Colon (tissue), 2 donors: ENCODE data around the gene ARFGEF2.
"Not testable (repeated sequence)": the region's sequence is repeated elsewhere in the genome, so short reads cannot be mapped to it uniquely, and the experiment has no call there.

Experiments
- FAIRE-seq: peaks from 2 replicates; lab custom pipeline; 2012; peaks lifted over from hg19 to GRCh38; lab: Jason Lieb, UNC
- donor health status: control.
- donor health status: control.

Gene ARFGEF2

GRCh38 chr20:48956052-48956451, 34.5 kb downstream of the ARFGEF2 start:
- no peak for FAIRE-seq

GRCh38 chr20:48957053-48957481, 35.6 kb downstream of the ARFGEF2 start:
- no peak for FAIRE-seq

- no peak for FAIRE-seq
Observed at GRCh38 chr20:48957533-48957932, 36.0 kb downstream of the ARFGEF2 start.

GRCh38 chr20:48958743-48959142, 37.2 kb downstream of the ARFGEF2 start:
- FAIRE-seq = no peak

- no peak for FAIRE-seq
Observed at GRCh38 chr20:48959899-48960550, 38.5 kb downstream of the ARFGEF2 start.

GRCh38 chr20:48962421-48962820, 40.9 kb downstream of the ARFGEF2 start:
- no peak for FAIRE-seq

- no peak for FAIRE-seq
Observed at GRCh38 chr20:48962976-48963771, 41.7 kb downstream of the ARFGEF2 start.

- no peak for FAIRE-seq
Observed at GRCh38 chr20:48965189-48965910, 43.8 kb downstream of the ARFGEF2 start.

- no peak for FAIRE-seq
Observed at GRCh38 chr20:48970681-48971365, 49.3 kb downstream of the ARFGEF2 start.

- FAIRE-seq = no peak
Observed at GRCh38 chr20:48971956-48972355, 50.4 kb downstream of the ARFGEF2 start.

- FAIRE-seq = no peak
Observed at GRCh38 chr20:48972816-48973215, 51.3 kb downstream of the ARFGEF2 start.

GRCh38 chr20:48975955-48976354, 54.4 kb downstream of the ARFGEF2 start:
- no peak for FAIRE-seq

- FAIRE-seq = not testable (repeated sequence)
Observed at GRCh38 chr20:48979980-48980379, 58.5 kb downstream of the ARFGEF2 start.

GRCh38 chr20:48983423-48984400, 62.2 kb downstream of the ARFGEF2 start:
- FAIRE-seq = no peak

- FAIRE-seq = no peak
Observed at GRCh38 chr20:48984575-48985219, 63.2 kb downstream of the ARFGEF2 start.

- no peak for FAIRE-seq
Observed at GRCh38 chr20:48986899-48987298, 65.4 kb downstream of the ARFGEF2 start.

GRCh38 chr20:48990467-48990866, 69.0 kb downstream of the ARFGEF2 start:
- FAIRE-seq = no peak

GRCh38 chr20:48995589-48995988, 74.1 kb downstream of the ARFGEF2 start:
- FAIRE-seq = no peak

- FAIRE-seq = no peak
Observed at GRCh38 chr20:48999890-49000870, 78.7 kb downstream of the ARFGEF2 start.
